ENCODE measurements around the gene TANGO6.

DNA sequence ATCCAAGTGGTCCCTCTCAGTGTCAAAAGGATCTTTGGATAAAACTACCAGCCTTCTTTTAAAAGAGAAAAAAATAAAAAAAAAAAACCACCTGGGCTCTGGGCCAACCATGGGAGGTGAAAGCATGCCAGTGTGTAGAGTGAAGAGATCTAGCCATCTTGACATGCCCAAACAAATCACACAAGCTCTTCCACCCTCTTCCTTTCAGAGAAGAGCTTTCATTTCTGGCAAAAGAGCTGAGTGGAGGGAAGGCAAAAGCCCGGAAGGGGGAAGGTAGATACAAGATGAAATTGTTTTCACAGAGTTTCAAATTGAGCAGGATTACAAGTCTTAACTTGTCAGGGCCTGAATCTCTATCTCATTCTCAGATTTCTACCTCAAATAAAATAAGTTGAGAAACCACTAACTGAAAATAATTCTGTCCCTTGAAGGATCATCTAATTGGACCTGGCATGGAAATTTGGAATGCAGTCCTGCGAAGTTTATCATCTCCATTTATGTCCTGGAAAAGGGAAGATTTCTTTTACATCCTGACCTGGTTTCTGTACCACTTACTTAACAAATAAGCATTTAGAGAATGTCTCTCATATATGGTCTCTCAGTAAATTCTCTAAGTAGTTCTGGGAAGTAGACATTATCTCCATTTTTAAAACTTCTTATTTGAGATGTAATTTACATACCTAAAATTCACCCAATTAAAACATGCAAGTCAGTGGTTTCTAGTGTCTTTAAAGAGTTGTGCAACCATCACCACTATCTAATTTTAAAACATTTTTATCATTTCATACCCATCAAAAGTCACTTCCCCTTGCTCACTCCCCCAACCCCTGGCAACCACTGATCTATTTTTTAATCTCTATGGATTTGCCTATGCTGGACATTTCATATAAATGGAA, 93.7 kb downstream of the TANGO6 start:
- TF ChIP-seq, protein P1, sequence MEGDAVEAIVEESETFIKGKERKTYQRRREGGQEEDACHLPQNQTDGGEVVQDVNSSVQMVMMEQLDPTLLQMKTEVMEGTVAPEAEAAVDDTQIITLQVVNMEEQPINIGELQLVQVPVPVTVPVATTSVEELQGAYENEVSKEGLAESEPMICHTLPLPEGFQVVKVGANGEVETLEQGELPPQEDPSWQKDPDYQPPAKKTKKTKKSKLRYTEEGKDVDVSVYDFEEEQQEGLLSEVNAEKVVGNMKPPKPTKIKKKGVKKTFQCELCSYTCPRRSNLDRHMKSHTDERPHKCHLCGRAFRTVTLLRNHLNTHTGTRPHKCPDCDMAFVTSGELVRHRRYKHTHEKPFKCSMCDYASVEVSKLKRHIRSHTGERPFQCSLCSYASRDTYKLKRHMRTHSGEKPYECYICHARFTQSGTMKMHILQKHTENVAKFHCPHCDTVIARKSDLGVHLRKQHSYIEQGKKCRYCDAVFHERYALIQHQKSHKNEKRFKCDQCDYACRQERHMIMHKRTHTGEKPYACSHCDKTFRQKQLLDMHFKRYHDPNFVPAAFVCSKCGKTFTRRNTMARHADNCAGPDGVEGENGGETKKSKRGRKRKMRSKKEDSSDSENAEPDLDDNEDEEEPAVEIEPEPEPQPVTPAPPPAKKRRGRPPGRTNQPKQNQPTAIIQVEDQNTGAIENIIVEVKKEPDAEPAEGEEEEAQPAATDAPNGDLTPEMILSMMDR (IDR thresholded peaks at IDR 0.05): no peak
- no peak for TF ChIP-seq EZH2 (IDR thresholded peaks at IDR 0.05)
